AG08395 (cell line): ENCODE results near the gene KLHDC4.
A peak's percentile ranks its signal among the peaks of the same experiment; 100 is the strongest.
"Not testable (repeated sequence)": the region's sequence is repeated elsewhere in the genome, so short reads cannot be mapped to it uniquely, and the experiment has no call there.

Experiments used
- DNase-seq: peaks from one replicate; pipeline ENCODE4 v3.0.0; 2012; ENCODE audit warnings: mixed read lengths, low spot score

KLHDC4 gene

DNA sequence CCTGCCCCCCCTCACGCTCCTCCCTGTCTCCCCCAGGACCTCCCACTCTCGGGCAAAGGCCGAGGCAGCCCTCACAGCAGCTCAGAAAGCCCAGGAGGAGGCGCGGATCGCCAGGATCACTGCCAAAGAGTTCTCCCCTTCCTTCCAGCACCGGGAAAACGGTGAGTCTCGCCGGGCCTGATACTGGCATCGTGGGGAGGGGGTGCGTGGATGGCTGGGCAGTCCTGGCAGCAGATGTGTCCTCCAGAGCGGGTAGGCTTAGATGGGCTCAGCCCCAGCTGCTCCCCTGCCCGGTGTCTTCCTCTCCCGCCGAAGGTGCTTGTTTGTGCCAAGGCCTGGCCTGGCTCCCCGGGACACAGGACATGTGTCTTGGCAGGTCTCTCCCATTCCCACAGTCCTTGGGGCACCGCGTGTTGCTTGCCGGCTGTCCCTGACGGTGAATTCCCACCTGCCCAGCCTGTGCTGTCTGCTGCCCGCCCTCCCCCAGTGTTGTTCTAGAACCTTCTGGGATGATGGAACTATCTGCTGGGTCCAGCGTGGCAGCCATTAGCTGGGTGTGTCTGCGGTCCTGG lies 81.6 kb downstream of the KLHDC4 start:
- no peak for DNase-seq

DNA sequence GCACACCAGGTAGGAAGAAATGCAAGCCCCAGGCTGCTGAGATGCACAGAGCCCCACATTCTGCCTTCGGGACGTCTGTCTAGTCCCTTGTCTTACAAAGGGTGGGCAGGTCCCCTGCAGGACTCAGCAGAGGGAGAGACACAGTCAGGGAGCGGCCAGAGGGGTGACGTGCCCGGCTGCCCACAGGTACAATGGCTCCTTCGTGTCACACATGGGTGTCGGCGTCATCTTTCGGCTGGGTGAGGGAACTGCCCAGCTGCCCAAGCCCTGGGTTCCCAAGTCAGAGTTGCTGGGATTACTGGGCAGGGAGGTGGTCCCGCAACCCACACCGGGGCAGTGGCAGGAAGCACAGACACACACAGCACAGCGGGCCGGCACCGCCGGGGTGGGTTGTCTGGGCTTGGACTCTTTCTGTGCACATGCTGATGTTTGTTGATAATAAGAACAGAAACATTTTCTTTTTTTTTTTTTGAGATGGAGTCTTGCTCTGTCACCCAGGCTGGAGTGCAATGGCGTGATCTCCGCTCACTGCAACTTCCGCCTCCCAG lies 82.9 kb downstream of the KLHDC4 start:
- DNase-seq: no peak

DNA sequence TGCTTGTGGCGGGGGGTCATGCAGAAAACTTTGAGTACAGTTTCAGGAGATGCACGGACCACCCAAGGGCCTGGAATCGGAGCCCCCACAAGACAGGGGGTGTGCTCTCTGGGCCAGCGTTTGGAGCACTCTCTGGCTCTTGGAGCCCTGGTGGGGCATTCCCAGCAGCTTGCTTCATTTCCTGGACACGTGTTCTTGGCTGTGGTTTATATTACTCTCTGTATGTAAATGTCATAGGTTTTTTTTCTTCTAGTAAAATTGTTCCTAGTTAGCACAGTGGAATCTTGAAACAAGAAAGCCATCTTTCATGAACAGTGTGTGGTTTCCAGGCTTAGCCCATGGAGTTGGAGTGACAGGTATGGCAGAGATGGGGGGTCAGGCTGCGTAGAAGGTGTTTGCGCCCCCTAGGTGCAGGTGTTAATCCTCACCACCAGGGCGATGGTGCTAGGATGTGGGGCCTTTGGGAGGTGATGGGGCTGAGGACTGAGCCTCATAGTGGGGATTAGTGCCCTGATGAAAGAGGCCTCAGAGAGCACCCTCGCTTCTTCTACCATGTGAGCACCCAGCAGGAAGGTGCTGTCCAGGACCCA lies 83.7 kb downstream of the KLHDC4 start:
- DNase-seq: peak; percentile 89

DNA sequence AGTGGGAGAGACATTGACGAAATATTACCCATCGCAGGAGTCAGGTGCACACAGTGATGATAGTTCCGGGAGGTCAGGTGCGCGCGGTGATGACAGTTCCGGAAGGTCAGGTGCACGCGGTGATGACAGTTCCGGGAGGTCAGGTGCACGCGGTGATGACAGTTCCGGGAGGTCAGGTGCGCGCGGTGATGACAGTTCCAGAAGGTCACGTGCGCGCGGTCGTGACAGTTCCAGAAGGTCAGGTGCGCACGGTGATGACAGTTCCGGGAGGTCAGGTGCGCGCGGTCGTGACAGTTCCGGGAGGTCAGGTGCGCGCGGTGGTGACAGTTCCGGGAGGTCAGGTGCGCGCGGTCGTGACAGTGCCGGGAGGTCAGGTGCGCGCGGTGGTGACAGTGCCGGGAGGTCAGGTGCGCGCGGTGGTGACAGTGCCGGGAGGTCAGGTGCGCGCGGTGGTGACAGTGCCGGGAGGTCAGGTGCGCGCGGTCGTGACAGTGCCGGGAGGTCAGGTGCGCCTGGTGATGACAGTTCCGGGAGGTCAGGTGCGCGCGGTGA lies 84.7 kb downstream of the KLHDC4 start:
- DNase-seq: not testable (repeated sequence)

DNA sequence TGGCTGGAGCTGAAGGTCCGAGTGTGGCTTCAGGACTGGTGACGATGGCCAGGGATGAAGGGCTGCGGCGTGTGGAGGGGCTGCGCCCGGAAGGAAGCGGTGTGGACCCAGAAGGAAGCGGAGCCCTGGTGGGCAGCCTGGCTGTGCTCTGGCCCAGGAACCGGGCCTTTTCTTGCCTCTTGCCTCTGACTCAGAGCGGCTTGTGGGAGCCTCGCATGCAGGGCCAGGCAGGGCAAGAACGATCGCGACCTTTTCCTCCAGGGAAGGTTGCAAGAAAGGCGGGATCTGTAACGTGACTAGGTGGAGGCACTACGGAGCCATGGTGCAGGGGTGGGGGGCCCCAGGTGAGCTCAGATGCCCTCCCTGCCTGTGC lies 85.5 kb downstream of the KLHDC4 start:
- DNase-seq: no peak

DNA sequence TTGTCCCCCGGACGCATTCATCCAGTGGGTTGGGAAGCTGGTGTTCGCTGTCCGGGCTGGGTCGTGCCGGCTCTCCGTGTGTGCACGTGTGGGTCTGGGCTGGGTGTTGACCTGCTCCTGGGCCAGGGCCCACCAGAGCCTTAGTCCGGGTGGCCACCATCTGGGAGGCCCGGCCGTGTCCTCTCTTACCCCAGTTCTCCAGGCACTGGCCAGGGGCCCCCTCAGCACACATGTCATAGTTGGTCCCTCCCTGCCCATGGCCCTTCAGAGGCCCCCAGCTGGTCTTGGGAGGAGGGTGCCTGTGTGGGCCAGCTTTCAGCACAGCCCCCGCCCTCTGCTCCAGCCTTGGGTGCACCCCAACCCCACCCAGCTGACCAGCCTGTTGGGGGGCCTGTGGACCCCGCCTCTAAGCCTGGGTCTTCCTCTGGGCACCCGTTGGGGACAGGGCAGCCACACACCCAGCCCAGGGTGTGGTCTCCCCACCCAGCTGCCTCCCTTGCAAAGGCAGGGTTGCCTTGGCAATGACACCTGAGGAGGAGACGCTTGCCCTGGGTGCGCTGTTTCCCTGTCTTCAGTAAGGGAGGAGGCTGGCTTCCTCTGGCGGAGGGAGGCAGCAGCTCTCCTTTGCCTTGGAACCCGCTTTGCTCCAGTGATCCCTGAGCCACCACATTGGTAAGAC lies 86.1 kb downstream of the KLHDC4 start:
- DNase-seq: no peak

DNA sequence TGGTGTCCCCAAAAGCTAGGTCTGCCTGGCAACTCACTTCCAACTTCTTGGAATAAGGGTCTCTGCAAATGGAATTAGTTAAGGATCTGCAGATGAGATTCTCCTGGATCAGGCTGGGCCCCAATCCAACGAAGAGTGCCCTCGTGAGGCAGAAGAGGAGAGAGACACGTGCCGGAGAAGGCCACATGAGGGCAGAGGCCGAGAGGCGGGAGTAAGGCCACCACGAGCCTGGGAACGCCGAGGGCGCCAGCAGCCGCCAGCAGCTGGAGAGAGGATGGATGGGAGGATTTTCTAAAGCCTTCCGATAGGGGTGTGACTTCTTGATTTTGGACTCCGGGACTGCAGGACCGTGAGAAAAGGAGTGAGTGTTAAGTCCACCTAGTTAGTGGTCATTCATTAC lies 87.2 kb downstream of the KLHDC4 start:
- DNase-seq: no peak

DNA sequence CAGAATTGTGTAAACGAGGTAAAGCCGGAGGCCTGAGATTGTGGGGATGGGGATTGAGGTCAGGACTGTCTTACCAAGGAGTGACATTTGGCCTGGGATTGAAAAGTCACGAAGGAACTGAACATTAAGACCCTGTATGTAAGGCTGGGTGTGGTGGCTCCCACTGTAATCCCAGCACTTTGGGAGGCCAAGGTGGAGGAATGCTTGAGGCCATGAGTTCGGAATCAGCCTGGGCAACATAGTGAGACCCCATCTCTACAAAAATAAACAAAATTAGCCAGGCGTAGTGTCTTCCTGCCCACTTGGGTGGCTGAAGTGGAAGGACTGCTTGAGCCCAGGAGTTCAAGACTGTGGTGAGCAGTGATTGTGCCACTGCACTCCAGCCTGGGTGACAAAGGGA lies 88.0 kb downstream of the KLHDC4 start:
- no peak for DNase-seq

DNA sequence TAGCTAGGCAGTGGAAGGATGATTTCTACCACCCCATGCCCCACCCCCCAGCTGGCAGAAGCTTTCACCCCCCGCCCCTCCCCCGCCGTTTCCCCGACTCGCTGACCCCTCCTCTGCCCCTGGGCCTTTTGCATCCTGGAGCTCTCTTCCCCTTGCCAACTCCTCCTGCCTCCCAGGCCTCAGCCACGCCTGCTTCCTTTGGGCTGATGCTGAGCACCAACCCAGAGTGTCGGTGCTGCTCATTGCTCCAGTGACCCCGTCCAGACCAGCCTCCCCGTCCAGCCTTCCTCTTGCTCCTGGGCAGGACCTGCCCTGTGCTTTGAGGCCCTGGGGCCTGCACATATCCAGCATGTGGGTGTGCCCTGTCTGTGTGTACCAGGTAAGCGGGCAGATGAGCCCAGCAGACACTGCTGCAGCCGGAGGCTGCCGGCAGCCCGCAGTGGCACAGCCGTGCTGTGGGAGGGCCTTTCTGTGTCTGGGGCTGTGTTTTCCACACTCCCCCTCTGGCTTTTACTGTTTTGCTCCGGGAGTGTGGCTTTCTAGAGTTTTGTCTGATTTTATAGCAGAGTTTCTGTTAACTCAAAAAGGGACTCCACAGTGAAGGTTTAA lies 90.6 kb downstream of the KLHDC4 start:
- no peak for DNase-seq

DNA sequence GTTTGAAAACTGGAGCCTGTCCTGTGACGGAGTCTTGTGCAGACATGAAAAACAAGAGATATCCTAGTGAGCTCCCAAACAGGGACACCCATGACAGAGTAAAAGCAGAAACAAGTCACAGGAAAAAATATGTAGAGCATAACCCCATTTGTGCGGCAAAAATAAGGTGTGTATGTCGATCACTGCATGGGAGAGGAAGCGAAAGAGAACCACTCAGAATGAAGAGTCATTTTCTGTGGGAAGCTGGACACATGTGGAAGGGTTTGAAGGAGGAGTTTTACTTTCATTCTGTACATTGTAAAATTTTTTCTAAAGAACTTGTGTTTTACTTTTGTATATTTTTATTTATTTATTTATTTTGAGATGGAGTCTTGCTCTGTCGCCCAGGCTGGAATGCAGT lies 91.4 kb downstream of the KLHDC4 start:
- DNase-seq: no peak

DNA sequence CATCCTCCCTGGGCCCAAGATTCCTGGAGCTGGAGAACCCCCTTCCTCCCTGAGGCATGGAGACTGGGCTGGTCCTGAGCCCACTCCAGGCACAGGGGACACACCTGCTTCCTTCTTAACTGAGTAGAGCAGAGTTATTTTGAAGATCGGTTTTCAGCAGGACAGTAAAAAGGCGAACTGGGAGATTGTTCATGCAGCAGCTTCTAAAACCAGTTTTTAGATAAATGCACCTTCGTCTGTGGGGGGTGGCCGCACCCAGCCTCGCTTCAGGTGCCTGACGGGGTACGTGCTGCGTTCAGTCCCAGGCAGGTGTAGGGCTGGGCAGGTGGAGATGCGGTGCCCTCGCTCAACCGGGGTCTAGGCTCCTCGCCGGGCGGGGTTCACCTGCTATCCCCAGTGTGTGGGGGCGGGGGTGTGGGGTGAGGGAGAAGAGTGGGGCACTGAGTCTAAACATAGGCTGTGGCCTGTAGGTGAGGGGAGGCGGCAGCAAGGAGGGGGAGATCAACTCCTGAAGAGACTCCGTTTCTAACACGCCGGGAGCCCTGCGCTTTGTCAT lies 94.0 kb downstream of the KLHDC4 start:
- no peak for DNase-seq

DNA sequence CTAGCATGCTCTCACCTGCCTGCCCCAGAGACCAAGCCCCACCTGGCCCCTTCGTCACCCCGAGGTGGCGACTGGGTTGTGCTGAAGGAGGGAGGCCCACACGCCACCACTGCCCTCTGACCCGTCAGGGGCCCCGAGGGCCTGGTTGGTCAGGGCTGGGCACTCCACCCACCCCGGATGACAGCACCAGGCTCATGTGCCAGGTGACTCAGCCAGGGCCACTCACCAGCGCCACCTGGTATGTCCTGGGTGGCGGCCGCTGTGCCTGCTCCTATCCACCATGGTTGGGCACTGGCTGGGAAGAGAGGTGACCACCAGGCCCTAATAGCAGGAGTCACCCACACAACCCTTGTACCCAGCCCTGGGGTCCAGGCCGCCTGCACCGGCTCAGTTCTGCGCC lies 94.6 kb downstream of the KLHDC4 start:
- DNase-seq: no peak

DNA sequence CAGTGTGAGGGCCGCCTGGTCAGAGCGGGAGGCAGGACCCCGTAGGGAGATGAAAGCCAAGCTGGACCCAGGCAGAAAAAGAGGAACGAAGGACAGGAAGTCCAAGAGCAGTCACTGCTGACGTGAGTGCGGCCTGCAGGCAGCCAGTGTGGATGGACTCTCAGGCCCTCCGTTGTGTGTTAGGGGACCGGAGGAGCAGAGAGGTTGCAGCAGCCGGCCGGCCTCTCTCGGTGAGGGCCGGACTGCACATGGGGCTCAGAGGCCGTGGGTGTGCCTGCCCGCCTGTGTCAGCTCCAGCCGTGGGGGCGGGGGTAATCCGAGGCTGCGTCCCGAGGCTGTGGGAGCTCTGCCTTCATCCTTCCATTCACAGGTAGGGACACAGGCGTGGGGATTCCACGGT lies 96.1 kb downstream of the KLHDC4 start:
- DNase-seq: no peak

DNA sequence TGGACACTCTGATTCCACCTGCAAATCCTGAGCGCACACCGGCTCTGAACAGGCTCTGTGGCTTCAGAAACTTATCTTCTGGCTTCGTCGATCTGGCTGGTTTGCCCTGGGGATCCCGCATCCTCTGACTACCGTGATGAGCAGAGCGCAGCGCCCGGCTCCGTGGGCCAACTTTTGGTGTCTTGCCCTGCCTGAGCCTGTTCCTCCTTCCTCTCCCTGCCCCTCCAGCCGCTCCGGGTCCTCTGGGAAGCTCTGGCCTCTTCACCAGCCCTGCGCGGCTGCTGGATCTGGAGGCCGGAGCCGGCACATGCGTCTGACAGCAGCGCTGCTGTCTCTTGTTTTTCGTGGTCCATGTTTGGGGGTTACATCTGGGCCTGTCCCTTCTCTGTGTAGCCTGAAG lies 97.8 kb downstream of the KLHDC4 start:
- no peak for DNase-seq

DNA sequence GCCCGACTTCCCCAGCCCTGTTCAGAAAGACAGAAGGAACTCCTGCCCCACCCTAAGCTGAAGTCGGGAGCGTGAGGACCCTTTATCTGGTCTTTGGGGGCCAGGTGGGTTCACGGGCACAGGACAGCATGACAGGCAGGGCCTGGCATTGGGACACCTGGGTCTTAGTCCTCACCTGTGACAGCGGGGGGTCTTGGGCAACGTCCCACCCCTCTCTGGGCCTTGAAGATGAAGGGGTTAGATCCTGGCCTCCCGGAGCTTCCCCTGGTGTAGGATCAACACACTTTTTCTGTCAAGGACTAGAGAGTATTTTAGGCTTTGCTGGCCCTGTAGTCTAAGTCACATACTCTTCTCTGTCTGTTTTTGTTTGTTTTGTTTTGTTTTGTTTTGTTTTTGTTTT lies 98.3 kb downstream of the KLHDC4 start:
- no peak for DNase-seq

DNA sequence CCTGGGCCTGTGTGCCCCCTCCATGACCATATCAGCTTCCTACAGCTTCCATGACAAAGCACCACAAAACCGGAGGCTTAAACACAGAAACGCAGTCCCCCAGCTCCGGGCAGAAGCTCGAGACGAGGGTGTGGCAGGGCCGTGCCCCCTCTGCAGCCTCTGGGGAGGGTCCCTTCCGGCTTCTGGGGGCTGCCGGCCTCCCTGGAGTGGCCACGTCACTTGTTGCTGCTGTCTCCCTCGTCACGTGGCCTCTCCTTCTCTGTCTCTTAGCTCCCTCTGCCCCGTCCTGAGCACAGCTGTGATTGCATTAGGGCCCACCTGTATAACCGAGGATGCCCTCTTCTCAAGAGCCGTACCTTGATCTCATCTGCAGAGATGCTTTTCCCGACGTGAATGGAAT lies 98.9 kb downstream of the KLHDC4 start:
- no peak for DNase-seq

DNA sequence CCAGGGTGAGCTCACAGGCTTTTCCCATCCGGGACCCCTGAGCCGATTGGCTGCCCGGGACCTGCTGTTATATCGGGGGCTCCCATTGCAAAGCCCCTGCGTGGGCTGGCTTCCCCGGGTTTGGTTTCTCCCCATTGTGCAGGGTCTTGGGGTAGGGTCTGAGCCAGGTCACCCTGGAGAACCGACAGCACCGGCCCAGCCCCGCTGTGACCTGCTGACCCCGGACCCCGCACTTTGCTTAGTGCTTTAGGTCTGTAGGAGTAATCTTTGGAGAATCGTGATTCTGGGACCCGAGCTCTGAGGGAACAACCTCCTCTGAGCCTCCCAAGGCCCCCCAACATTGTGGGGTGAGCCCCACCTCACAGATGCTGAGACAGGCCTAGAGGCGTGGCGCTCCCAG lies 100.6 kb downstream of the KLHDC4 start:
- no peak for DNase-seq

DNA sequence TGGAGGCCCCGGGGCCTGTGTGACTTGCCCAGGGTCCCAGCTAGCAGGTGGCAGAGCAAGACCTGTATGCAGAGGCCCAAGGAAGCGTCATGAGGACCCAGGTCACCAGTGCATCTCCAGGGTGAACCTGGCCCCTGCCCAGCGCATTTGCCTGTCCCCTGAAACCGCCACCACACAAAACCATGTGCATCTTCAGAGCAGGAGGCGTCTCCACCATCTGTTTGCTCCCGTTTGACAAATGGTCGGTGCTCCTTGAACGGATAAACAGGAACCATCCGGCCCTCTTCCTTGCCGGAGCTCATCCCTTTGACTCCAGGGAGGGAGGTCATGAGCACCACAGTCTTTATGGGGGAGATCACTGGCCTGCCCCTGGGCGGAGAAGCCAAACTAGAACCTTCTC lies 101.0 kb downstream of the KLHDC4 start:
- no peak for DNase-seq

DNA sequence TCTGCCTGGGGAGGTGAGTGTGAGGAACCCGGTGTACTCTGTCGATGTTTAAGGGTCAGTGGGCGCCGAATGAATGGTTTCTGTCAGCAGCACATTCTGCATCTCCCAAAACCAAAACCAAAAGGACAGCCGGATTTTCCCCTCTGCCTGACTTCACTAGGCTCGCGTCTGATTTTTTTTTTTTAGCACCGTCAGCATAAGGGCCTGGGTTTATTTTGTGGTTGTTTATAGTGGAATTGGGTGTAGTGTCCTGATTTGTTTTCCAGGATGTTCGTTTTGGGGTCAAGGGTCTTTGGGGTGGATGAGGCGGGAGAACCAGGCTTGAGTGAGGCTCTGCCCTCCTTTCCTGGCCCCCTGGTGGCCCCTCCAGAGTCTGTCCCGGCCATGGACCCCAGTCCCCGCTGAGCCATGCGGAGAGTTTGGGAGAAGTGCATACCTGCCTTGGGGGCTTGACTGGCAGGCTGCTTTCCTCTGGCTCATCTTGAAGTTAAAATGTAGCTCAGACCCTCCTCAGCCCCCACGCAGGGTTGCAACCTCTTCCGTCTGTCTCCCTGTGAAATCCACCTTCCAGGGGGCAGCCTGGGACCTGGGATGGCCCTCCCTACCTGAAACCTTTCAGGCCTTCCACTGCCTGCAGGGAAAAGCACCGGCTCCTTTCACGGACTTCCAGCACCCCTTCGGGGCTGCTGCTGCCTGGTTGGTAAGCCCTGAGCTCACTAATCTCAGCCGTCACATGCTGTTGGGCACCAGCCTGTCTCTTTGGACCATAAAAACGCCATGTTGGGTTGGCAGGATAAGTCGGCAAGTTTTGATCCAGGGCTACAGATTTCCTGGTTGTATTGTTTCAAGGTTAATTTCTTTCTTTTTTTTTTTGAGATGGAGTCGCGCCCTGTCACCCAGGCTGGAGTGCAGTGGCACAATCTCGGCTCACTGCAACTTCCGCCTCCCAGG lies 103.3 kb downstream of the KLHDC4 start:
- no peak for DNase-seq

DNA sequence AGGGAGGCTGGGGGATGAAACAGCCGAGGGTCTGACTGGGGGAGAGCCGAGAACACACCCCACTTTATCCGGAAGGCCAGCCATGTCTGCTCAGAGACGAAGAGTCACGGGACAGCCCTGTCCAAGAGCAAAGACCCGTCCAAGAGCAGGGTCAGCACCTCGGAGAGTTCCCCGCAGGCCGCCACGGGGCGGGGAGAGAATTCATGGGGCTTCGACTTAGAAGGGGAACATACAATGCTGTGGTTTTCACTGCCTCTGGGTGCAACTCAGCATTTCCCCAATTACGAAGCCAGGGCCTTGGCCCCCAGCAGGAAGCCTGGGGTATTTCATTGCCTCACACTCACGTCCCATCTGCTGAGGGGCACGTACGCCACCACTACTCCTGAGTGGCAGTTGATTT lies 104.2 kb downstream of the KLHDC4 start:
- DNase-seq: peak; percentile 79

DNA sequence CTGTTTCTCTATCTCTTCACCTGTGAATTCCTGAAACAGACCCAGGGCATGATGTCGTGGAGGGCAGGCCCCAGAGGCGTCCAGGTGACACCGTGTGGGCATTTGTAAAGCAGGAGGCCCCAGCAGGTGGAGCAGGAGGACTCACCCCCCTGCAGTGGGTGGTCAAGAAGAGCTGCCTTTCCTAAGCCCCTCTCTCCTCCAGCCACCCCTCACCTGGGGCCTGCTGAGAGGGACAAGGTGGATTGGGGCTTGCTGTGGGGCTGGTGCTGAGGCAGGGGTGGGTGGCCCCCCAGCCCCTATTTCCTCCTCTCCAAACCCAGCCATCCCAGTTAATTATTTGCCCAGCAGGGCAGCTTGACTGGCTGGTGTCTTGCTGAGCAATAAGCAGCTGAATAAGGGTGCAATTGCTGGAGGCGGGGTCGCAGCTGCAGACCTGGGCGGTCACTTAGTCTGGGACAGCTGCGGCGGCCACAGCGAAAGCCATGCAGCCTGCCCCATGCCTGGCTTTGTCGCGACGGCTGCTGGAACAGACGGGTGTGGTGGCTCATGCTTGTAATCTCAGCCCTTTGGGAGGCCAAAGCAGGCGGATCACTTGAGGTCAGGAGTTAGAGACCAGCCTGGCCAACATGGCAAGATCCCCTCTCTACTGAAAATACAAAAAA lies 107.1 kb downstream of the KLHDC4 start:
- DNase-seq: no peak
